ENCODE data around the gene TLE1.
"Not testable (repeated sequence)": the region's sequence is repeated elsewhere in the genome, so short reads cannot be mapped to it uniquely, and the experiment has no call there.

The TLE1 gene

DNA sequence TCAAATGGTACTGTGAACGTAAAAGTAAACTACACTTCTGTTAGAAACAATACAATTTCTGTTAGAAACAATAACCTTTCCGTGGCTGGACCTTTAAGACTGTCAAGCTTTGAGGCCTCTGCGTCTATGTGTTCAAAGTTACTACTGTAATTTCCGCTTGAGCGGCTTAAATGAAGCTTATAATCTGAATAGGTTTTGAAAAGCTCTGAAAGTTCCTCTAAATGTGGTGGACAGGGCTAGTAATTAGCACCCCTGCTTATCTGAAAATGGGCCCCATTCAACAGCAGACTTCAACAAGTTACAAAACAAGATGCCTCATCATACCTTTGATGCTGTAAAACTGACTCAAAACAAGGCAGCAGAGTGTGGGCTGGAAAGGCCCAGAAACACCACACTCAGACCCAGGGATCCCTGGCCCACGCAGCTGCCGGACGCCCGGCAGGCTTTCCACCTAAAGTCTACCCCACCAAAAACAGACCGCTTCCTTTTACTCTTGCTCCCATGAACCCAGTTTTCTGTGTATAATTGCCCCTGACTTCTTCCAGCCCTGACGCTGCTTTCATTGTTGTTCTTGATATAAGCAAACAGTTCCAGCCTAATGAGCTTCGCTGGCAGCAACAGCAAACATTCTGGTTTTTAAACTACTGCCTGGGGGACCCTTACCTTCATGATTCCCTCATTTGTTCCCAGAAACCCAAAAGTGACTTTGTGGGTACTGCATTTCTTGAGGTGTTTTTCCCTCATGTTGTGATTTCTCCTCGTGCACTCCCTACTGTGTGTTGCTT lies 66.7 kb downstream of the TLE1 start:
- DNase-seq (ENCODE audit: low spot score) = no peak

GRCh38 chr9:81621785-81622259 lies 67.5 kb downstream of the TLE1 start:
- DNase-seq (ENCODE audit: low spot score) = no peak

DNA sequence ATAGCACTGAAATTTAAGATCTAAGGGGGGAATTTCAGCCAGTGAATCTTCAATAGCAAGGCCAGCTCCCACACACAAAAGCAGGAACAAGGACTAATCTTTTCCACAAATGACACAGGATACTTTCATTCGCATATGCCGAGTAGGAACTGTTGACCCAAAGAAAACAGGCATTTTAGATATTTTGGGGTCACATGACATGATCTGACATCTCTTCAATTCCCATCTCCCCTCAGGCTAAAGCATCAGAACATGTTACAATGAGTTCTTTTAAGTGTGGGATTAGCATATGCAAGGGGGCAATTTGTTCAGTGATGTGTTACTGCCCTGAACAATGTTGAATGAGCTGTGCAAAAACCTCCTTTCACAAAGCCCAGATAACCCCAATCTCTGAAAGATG lies 68.2 kb downstream of the TLE1 start:
- DNase-seq (ENCODE audit: low spot score) = no peak

GRCh38 chr9:81620002-81620390 lies 69.4 kb downstream of the TLE1 start:
- DNase-seq (ENCODE audit: low spot score) = no peak

- DNase-seq (ENCODE audit: low spot score) = no peak
Measured at GRCh38 chr9:81619353-81620001, 69.9 kb downstream of the TLE1 start.

DNA sequence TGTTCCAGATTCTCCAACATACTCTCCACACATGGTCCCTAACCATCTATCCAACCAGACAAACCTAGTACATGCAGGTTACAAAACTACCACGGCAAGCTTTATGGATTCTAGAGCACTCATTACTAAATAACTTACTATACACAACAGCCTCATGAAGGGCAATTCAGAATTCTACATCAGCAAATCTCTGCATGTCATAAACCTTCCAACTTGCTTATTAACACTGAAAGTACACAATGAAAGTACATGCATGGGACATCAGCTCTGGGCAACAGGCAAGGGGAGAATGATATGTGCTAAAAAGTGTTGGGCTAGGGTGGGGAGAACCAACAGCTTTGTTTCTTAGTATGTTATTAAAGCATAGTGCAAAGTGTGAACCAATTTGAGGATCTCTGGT lies 70.4 kb downstream of the TLE1 start:
- no peak for DNase-seq (ENCODE audit: low spot score)

- no peak for DNase-seq (ENCODE audit: low spot score)
Measured at GRCh38 chr9:81616141-81616540, 73.2 kb downstream of the TLE1 start.

DNA sequence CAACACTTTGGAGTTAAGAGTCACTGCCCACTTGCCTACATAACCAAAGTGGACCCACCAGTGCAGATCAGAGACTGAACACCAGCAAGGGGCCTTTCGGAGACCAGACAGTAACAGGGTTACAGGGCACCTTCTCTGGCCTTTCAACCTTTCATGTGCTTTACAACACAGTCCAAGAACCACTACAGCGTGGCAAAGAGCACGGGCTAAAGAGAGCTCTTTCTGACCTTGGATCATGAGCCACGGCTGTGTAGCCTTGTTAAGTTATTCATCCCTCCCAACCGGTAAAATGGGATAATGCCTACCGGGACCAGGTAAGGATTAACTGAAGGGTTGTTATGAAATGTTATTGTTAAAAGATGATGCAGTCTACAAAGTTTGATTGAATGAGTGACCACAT lies 75.0 kb downstream of the TLE1 start:
- no peak for DNase-seq (ENCODE audit: low spot score)

GRCh38 chr9:81613002-81613812 lies 76.1 kb downstream of the TLE1 start:
- no peak for DNase-seq (ENCODE audit: low spot score)

GRCh38 chr9:81611664-81612063 lies 77.7 kb downstream of the TLE1 start:
- DNase-seq (ENCODE audit: low spot score) = no peak

GRCh38 chr9:81610740-81611107 lies 78.6 kb downstream of the TLE1 start:
- DNase-seq (ENCODE audit: low spot score) = no peak

GRCh38 chr9:81609782-81610739 lies 79.3 kb downstream of the TLE1 start:
- no peak for DNase-seq (ENCODE audit: low spot score)

GRCh38 chr9:81608289-81608657 lies 81.1 kb downstream of the TLE1 start:
- no peak for DNase-seq (ENCODE audit: low spot score)

- no peak for DNase-seq (ENCODE audit: low spot score)
Measured at GRCh38 chr9:81607593-81608288, 81.6 kb downstream of the TLE1 start.

- DNase-seq (ENCODE audit: low spot score) = not testable (repeated sequence)
Measured at GRCh38 chr9:81606261-81606660, 83.1 kb downstream of the TLE1 start.

GRCh38 chr9:81605170-81605670 lies 84.1 kb downstream of the TLE1 start:
- DNase-seq (ENCODE audit: low spot score) = no peak

- DNase-seq (ENCODE audit: low spot score) = no peak
Measured at GRCh38 chr9:81604306-81605169, 84.8 kb downstream of the TLE1 start.

DNA sequence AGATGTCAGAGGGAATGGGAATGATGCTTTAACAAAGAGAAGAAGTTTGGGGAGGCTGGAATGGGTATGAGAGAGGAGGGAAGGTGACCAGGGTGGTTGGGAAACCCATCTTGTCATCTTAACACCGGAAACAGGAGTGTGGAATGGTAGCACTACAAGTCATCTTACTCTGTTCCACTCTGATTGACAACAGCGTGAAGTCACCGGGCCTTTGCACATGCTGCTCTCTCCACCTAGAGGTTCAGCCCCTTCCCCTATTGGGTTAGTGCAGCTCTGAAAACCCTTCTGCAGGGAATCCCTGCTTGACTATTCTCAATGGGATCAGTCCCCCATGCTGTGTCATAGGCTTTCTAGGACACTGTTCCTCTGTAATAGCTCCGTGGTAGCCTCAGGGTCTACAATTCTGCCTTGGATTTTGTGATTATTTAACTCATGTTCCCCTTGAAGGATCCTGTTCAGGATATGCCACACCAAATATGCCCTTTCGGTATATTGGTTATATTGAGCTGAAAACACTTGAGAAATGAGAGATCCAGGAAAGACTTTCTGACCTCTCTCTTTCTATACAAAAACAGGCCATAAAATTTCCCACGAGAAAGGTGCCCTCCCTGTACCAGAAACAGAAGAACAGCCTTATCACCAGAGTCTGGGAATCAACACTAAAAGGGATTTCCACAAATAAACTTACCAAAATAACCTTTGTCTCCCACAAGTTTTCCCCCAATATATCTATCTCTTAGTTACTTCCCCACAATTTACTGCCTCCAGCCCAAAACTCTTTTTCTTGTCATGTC lies 86.3 kb downstream of the TLE1 start:
- no peak for DNase-seq (ENCODE audit: low spot score)

Data from RKO (cell line).